ENCODE results near the gene GPR135. TPM values are rescaled to one million over a fixed set of nuclear protein-coding genes. Genes with fewer than 3 reads are reported as not detected.

GPR135 gene, protein sequence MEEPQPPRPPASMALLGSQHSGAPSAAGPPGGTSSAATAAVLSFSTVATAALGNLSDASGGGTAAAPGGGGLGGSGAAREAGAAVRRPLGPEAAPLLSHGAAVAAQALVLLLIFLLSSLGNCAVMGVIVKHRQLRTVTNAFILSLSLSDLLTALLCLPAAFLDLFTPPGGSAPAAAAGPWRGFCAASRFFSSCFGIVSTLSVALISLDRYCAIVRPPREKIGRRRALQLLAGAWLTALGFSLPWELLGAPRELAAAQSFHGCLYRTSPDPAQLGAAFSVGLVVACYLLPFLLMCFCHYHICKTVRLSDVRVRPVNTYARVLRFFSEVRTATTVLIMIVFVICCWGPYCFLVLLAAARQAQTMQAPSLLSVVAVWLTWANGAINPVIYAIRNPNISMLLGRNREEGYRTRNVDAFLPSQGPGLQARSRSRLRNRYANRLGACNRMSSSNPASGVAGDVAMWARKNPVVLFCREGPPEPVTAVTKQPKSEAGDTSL
- polyA plus RNA-seq (ENCODE audit: insufficient read length) = 7.4 TPM
- long read RNA-seq, donor 1, full-length matches to known transcripts = 9 of 9 reads
- long read RNA-seq, donor 1, partial matches to known transcripts = 0 of 9 reads
- long read RNA-seq, donor 1, other reads (novel, unspliced or antisense) = 0 of 9 reads
- long read RNA-seq, donor 2, full-length matches to known transcripts = 7 of 7 reads
- long read RNA-seq, donor 2, partial matches to known transcripts = 0 of 7 reads
- long read RNA-seq, donor 2, other reads (novel, unspliced or antisense) = 0 of 7 reads
- long read RNA-seq, donor 3, full-length matches to known transcripts = 1 of 1 reads
- long read RNA-seq, donor 3, partial matches to known transcripts = 0 of 1 reads
- long read RNA-seq, donor 3, other reads (novel, unspliced or antisense) = 0 of 1 reads
- long read RNA-seq, donor 4, full-length matches to known transcripts = 2 of 2 reads
- long read RNA-seq, donor 4, partial matches to known transcripts = 0 of 2 reads
- long read RNA-seq, donor 4, other reads (novel, unspliced or antisense) = 0 of 2 reads
- long read RNA-seq, donor 5, full-length matches to known transcripts = 5 of 5 reads
- long read RNA-seq, donor 5, partial matches to known transcripts = 0 of 5 reads
- long read RNA-seq, donor 5, other reads (novel, unspliced or antisense) = 0 of 5 reads
- long read RNA-seq, donor 6, full-length matches to known transcripts = 1 of 1 reads
- long read RNA-seq, donor 6, partial matches to known transcripts = 0 of 1 reads
- long read RNA-seq, donor 6, other reads (novel, unspliced or antisense) = 0 of 1 reads
- long read RNA-seq, donor 7, full-length matches to known transcripts = 6 of 6 reads
- long read RNA-seq, donor 7, partial matches to known transcripts = 0 of 6 reads
- long read RNA-seq, donor 7, other reads (novel, unspliced or antisense) = 0 of 6 reads
- long read RNA-seq, donor 8, full-length matches to known transcripts = 3 of 3 reads
- long read RNA-seq, donor 8, partial matches to known transcripts = 0 of 3 reads
- long read RNA-seq, donor 8, other reads (novel, unspliced or antisense) = 0 of 3 reads

DNA sequence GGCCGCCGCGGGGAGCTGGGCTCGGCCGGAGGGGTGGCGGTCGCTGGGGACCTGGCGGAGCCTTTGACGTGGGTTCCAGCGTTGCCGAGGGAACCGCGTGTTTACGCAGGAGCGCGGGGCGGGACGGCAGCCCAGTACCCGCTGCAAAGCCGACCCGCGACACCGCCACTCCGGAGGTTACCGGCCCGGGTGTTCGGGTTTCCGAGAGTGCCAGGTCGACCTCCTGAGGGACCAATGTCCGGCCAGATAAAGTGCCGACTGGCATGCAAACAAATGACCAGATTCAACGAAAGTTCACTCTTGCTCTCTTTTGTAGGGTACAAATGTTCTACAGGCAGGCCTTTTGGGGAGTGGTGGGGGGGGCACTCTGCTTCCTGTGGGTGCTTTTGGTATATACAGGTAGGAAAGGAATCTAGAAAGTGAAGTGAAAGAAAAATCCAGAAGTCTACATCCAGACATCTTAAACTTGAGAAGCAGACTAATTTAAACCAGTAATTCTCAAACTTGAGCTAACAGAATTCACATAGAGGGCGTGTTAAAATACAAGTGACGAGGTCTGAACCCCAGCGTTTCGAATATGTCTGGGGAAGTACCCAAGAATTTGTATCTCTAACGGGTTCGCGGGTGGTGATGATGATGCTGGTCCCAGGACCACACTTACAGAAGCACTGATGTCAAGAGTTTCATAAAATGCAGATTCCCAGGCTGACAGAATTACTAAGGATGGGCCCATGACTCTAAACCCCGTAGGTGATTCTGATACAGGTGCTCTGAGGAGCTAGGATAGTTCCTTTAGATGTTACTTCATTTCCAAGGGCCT is at the start of gene GPR135:
Gene GPR135 (minus strand): TSS at position 65 of the 820 bp plus-strand sequence. CDS start 154 bp downstream, outside the sequence.
- peak; percentile 48 for DNase-seq

DNA sequence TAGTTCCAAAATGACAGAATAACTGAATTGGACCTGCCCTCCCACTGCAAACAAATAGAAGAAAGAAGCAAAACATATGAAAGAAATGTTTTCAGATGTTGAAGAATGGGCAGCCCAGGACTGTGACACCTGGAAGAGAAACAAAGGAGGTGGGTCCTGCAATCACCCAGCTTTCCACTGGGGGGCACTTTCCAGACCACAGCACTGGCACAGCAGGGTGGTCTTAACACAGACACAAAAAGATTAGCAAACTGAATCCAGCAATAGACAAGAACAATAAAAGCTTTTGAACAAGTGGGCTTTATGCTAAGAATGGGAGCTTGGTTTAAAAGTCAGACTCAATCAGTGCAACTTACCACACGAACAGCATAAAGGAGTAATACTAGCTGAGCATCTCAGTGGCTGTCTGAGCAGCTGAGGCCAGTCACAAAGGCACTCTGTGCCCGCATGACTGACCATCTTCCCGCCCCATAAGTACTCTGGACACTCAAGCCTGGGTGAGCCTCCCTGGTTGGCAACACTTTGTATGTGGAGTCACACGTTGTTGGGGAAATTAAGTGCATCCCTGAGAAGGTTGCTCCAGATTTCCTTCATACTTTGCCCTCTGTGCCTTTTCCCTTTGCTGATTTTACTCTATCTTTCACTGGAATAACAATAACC is 46.9 kb upstream of the GPR135 start:
- DNase-seq = peak; percentile 25

DNA sequence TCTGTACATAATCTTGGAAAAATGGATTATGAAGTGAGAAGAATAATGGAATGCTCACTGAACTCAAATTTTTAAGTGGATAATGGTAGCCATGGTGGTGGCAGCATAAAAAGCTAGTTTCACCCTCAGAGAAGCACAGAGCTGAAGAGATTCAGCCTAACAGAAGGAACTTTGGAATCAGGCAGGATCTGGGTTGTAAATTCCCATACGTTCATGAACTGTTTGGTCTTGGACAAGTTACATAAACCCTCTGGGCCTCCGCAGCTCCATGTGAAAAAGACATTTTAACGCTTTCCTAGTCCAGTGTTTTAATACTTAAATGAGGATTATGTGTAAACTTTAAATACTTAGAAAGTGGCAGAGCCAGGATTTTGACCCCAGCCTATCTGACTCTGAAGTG is 45.8 kb upstream of the GPR135 start:
- peak; percentile 15 for DNase-seq

DNA sequence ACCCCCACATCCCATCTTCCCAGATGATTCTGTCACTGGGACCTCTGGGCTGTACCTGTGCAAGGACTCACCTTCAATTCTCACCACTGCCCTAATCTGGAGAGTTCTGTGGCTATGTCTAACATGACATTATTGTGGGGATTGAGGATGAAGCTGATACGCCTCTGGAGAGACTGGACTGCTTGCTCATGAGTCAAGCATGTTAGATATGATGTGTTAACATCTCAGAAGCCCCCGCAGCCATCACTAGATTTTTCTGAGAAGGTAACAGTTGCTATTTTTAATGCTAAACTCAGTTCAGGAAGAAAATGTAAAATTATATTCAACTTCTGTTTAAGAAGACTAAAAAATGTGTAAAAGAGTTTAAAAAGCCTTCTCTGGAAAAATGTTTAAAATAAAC is 44.8 kb upstream of the GPR135 start:
- DNase-seq = no peak

DNA sequence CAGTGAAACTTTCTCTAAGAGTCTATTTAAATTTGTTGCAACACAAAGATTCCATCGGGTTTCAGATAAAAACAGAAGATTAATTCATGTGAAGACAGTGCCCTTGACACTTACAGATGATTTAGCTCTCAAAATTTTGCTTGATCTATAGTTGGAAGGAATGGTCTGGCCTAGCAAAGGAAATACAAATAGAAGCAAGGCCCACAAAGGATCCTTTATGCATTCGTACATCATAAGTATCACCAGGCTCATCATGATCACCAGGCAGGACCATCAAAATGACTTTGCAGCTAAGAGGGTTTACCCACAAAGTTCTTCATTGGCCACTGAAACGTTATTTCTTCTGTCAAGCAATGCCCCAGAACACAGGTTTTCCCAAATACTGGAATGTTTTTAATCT is 43.9 kb upstream of the GPR135 start:
- DNase-seq = no peak

DNA sequence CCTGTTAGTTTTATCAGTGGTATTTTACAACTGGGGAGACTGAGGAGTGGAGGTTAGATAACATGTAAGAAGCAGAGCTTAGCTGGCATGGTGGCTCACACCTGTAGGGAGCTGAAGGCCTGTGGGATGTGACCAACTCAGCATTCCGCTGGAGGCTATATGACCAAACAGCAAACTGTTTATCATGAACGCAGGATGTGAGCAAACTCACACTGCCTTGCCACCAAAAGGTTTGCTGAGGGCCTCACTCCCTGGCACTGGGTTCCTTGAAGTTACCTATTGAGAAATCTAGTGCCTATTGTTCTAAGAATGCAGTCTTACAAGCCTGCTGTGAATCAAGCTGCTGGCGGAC is 42.5 kb upstream of the GPR135 start:
- no peak for DNase-seq

DNA sequence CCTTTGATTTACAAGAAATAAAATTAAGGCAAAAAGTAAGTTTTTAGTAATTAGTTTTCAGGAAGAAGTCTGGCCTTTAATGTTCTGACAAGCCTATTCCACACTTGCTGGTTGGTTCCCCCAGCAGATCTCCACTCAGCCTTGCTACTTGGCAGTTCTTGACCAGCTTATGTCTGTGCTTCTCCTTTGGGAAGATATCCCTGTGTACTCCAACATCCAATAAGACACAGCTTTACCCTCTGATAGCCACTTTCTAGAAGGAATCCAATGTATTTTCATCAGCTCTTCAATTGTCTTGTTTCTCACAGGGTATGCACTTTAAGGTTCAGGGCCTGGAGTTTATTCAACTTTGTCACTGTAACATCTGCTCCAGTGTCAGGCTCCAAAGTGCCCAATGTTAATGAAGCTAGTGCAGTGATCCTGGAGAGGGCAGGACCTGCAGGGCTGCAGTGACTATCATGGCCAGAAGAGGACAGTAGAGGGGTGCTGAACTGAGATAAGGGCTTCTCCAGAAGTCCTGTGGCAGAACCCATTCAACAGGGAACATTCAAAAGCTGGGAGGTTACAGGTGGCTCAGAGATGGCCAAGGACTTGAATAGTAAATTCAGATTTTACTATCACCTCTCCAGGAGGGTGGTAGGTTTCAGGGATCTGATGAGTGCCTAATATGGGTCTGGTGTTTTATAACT is 42.0 kb upstream of the GPR135 start:
- peak; percentile 50 for DNase-seq

DNA sequence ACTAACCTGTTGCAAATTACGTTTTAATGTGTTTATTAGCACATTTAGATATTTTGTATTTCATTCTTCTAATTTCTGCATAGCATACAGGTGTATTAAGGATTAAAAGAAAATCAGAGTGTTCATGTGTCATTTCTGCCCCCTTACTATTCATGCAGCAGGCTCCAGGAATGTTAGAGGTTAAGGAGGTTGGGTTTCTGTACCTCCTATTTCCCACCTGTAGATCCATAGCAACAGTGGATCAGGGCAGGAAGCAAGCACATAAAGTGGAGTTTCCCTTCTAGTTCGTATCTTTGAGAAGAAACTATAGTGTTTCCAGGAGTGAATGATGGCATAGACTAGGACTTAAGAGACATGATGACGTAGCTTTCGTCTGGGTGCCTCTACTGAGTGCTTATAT is 38.1 kb upstream of the GPR135 start:
- no peak for DNase-seq

DNA sequence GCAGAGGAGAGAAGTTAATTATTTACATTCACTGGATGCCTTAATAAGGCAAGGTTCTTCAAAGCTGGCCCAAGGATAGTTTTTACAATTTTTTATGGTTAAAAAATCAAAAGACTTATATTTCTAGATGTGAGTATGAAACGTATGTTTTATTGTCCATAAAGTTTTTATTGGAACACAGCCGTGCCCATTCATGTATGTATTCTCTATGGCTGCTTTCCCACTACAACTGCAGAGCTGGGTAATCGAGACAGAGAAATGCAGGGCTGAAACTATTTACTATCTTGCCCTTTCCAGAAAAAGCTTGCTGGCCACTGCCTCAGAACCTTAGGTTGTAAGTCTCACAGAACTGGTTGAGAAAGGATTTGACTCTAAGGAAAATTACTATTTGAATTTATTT is 35.6 kb upstream of the GPR135 start:
- no peak for DNase-seq

DNA sequence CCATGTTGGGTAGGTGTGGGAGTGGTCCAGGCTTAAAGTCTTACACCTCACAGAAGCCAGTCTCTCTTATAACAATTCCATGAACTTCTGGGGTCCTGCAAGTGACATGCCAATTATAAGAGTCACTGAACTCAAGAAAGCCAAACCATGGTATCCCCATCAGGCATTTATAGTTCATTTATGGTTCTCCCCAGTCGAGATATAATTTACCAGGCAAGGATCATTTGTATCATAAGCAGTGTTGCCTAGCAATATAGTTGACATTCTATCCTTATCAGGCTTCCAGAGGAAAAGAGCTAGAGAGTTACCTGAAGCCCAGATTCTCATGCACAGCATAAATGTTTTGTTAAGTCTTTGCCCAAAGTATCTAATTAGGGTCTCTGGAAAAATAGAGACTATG is 27.2 kb upstream of the GPR135 start:
- DNase-seq = no peak

DNA sequence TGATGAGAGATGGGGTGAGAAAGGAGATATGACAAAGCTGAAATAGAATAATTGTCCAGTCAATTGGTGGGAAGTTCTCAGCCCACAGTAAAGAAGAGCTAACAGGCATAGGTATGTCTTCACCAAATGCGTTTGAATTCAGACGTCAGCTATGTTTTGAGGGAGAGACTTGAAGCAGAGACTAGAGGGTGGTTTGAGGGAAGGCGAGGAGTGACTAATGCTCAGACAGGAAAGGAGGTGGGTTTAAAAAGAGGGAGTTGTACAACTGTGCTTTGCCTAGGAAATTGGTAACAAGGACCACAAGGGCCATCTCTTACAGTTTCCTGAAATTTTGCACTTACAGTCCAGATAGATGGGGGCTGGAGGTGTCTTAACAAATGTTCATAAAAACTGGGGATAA is 25.6 kb upstream of the GPR135 start:
- no peak for DNase-seq

DNA sequence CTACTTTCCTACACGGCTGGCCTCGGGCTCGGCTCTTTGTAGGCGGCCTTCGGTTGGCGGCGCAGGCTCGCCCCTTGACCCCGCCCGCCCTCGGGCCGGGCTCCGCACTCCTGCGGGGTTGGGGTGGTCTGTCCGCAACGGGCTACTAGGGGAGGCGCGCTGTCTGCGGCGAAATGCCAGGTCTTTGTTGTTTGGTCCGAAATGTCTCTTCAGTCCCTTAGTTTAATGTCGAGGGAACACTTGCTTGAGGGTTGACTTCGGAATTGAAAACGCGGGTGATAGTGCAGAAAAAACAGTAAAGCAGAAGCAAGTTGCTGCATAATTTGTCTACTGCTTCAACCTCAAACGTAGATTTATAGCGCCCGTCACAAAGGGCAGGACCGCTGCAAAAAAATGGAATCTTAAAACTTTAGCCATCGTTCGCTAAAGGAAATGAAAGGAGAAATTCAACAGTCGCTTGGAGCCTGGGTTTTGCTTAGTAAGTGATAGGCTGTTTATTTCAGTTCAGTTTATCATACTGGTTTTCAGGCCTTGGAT is 19.5 kb upstream of the GPR135 start:
- DNase-seq = no peak

DNA sequence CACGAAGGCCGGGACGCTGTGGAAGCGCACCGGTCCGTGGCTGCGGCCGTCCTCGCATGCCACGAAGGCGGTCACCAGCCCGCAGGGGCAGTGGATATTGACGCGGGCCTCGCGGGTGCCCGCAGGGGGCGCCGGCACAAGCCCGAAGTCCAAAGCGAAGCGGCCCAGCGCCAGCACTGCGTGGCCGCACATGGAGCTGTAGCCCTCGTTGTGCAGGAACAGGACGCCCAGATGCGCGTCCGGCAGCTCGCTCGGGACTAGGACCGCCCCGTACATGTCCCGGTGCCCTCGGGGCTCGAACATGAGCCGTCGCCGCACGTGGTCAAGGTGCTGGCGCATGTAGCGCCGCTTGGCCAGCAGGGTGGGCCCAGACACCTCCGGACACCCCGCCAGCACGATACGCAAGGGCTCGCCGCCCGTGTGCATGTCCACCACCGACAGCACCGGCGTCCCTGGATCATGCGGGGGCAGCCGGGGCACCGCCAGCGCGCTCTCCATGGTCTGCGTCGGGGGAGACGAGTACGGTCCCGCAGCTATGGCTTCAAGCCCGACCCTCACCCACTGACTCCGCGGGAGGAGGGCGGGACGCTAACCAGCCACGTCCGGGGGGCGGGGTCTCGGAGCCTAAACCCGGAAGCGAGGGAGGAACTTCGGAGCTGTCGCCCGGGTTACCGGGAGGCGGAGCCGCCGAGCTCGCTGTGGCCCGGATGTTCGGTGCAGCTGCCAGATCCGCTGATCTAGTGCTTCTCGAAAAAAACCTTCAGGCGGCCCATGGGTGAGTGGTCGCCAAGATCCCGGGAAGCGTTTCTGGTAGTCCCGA is 18.8 kb upstream of the GPR135 start, which contains the start of the genes JKAMP and L3HYPDH:
Gene JKAMP (plus strand): TSS at position 699 of the 820 bp plus-strand sequence. CDS start 73 bp downstream, at position 772.
Gene L3HYPDH (minus strand): TSS at position 590 of the 820 bp plus-strand sequence. CDS start 92 bp downstream, at position 498.
- DNase-seq = peak; percentile 97

DNA sequence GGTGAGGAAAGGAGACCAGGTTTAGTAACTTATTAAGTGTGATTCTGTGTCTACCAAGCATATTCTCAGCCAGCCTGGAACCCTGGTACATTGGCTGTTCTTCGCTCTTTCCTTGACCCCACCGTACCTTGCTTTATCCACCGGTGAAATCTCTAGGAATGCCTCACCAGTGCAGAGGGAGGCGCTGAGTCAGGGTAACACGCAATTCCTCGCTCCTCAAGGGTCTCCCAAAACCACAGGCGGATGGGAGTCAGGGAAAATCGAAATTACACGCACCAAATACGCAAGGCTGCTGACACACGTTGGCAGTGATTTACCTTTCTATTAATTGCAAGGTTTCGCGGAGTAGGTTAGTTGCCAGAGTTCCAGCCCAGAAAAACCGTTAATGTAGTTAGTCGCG is 18.2 kb upstream of the GPR135 start:
- DNase-seq = peak; percentile 34

DNA sequence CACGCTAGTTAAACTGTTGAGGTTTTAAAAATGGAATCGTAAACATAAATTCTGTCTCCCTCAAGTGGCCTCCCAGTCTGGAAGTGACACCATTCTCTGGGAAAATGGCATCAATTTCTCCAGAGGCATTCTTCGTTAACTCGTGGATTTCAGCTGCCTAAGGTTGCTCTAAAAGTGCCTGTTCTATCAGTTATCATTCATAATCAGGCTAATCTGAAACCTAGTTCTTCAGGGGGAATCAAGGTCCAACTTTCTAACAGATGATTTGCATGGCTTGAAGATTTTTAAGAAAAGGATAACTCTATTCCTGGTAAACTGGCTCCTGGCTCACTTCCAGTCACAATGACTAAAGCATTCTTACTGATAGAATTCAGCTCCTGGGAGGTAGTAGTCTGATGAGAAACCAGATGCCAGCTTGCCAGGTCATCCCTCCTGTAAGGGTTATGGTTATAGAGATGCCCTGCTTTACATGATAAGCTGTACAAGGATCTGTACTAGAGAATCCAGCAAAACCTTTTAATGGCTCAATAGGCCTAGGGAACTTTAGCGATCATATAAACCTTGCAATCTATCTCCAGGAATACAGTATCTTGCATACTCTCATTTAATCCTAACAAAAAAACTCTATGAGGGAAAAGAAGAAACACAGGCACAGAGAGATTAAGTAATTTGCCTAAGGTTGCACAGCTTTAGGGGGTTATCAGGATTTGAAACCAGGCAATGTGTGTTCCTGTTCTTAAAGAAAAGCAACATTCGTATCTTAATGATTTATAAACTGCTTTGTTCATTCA is 17.6 kb upstream of the GPR135 start:
- no peak for DNase-seq

DNA sequence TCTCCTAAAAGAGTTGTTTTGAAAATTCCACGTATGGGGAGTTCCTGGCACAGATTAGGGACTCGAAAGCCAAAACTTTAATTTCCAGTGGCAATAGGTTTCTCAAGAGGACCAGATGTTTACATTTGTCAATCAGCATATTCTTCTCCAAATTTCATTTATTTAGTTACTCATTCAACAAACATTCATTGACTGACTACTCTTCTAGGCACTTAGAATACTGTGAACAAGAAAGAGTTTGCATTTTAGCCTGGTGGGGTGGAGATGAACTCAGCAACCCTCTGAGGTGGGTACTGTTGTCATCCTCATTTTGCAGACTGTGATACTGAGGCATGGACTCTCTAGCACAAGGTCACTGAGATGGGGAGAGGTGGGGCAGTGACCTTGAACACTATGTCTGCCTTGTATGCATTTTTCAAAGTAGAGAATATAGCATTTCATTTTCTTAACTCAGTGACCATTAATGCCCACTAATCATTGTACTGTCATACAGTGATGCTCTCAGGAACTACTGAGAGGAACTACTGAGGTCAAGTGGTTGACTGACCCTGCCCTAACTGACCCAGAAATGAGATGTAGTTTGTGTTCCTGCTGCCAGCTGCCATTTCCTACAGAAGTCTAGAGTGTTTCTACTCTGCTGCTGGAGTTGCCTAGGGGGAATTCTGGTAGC is 16.8 kb upstream of the GPR135 start:
- DNase-seq = no peak

DNA sequence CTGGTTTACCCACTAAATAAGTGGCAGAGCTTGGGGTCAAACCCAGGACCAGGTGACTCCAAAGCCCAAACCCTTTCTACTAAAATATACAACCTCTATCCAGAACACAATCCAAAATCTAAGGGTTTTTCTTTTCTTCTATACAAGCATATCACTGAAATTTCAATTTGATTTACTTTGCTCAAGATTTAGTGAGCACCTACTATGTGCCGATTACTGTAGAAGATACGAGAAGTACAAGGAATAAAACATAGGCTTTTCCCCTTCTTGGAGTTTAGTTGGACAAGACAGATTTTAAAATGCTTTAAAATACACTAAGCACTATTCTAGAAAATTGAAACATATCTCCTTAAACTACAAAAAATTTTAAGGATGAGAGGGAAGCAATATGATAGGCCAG is 16.2 kb upstream of the GPR135 start:
- DNase-seq = no peak

Measured in left kidney (tissue), 8 donors.